HepG2 (cell line): ENCODE measurements around the gene TTLL10. TPM values are rescaled to one million over a fixed set of nuclear protein-coding genes. Genes with fewer than 3 reads are reported as not detected.

ENCODE experiments used
- ATAC-seq: fragments of 200-7000 bp; cut with Tn5 transposase; 3 replicates; pipeline ENCODE4 v1.9.1; 2020; ENCODE audit warnings: mild to moderate bottlenecking, moderate library complexity
- BruUV-seq: library from RNA; stranded (reverse); fragments of 400-500 nt; replicated peaks from 2 replicates; lab custom pipeline; 2021; lab: Mats Ljungman, UMichigan
- CTCF ChIA-PET: fragments of 300-600 bp; formaldehyde crosslinking; extraction: SDS; loops from one replicate; lab custom pipeline; 2021; ENCODE audit warnings: low total read pairs, inconsistent platforms, low intra/inter-chr PET ratio; lab: Yijun Ruan, JAX
- POLR2A ChIA-PET: fragments of 350-600 bp; sonication (Branson Sonifier 250); formaldehyde crosslinking; loops from one replicate; lab custom pipeline; 2020; ENCODE audit warnings: antibody characterized with exemption, inconsistent platforms; lab: Yijun Ruan, JAX
- DNase-seq: peaks from one replicate; pipeline ENCODE4 v3.0.0-alpha.2; 2015; ENCODE audit warnings: low spot score
- FAIRE-seq: peaks from 3 replicates; lab custom pipeline; 2011; peaks lifted over from hg19 to GRCh38; lab: Jason Lieb, UNC
- H2AFZ ChIP-seq: one replicate; pipeline ENCODE4 v1.6.1; 2011; ENCODE audit warnings: low read length, inconsistent platforms
- H3K27ac ChIP-seq: fragments of 300-600 bp; 3 replicates; pipeline ENCODE4 v1.8.0; 2011; ENCODE audit warnings: mixed run types, mild to moderate bottlenecking, mixed read lengths, low read length, inconsistent platforms; ENCODE audit not compliant: insufficient read depth; ENCODE audit errors: extremely low read length
- H3K27me3 ChIP-seq, 2 experiments: fragments of 200-600 bp in 1 of 2; 2 replicates in 1 of 2; 3 replicates in 1 of 2; pipeline versions ENCODE4 v1.6.0 to v1.8.0; 2011; ENCODE audit warnings: low read length in 2 of 2, mild to moderate bottlenecking in 2 of 2, moderate library complexity in 2 of 2, inconsistent platforms in 1 of 2; ENCODE audit not compliant: insufficient read depth in 2 of 2, control insufficient read depth in 1 of 2
- H3K36me3 ChIP-seq, 2 experiments: fragments of 200-600 bp in 1 of 2; replicated peaks in 1 of 2; 2 replicates in 1 of 2; 3 replicates in 1 of 2; pipeline versions ENCODE4 v1.5.1 to v1.8.0; 2011; ENCODE audit warnings: low read length in 2 of 2, inconsistent platforms in 1 of 2; ENCODE audit not compliant: insufficient read depth in 2 of 2, control insufficient read depth in 1 of 2
- H3K4me1 ChIP-seq: 2 replicates; pipeline ENCODE4 v1.5.1; 2012; ENCODE audit warnings: low read length, inconsistent platforms; ENCODE audit not compliant: insufficient read depth
- H3K4me2 ChIP-seq: 2 replicates; pipeline ENCODE4 v1.6.0; 2011; ENCODE audit warnings: low read depth, low read length, inconsistent platforms
- H3K4me3 ChIP-seq, 3 experiments: fragments of 200-600 bp in 1 of 3; sonication (generic), shearing (Covaris generic) in 1 of 3; replicated peaks in 1 of 3; 2 replicates each; pipeline ENCODE4 v1.5.1; 2011 to 2016; ENCODE audit warnings: low read length in 3 of 3, inconsistent platforms in 2 of 3, low read depth in 2 of 3, mild to moderate bottlenecking in 2 of 3, control low read depth in 1 of 3, mixed read lengths in 1 of 3; ENCODE audit not compliant: insufficient read depth in 1 of 3
- H3K79me2 ChIP-seq: one replicate; pipeline ENCODE4 v1.6.1; 2011; ENCODE audit warnings: low read length, inconsistent platforms; ENCODE audit not compliant: insufficient read depth
- H3K9ac ChIP-seq: 2 replicates; pipeline ENCODE4 v1.6.0; 2011; ENCODE audit warnings: mild to moderate bottlenecking, low read depth, low read length, inconsistent platforms; ENCODE audit not compliant: insufficient read depth
- H3K9me3 ChIP-seq: 2 replicates; pipeline ENCODE4 v1.5.1; 2012; ENCODE audit warnings: mild to moderate bottlenecking, low read length
- H4K20me1 ChIP-seq: 2 replicates; pipeline ENCODE4 v1.6.0; 2011; ENCODE audit warnings: inconsistent platforms, mild to moderate bottlenecking, low read length, moderate library complexity; ENCODE audit not compliant: insufficient read depth
- AGO2 ChIP-seq: fragments of 200-400 bp; formaldehyde crosslinking; optimal IDR thresholded peaks from 2 replicates; pipeline ENCODE3; 2017; ENCODE audit warnings: mild to moderate bottlenecking, low read depth, low read length, moderate library complexity
- ATF5 ChIP-seq: sonication (generic); formaldehyde crosslinking; IDR thresholded peaks from 2 replicates; pipeline ENCODE4 v1.4.0; 2020; ENCODE audit warnings: mild to moderate bottlenecking, low read depth, missing genetic modification reagents
- DR1 ChIP-seq: sonication (generic); formaldehyde crosslinking; IDR thresholded peaks from 2 replicates; pipeline ENCODE4 v1.8.0; 2021; ENCODE audit warnings: mild to moderate bottlenecking, missing genetic modification reagents, inconsistent platforms
- FOXO1 ChIP-seq: sonication (generic); formaldehyde crosslinking; IDR thresholded peaks from 2 replicates; pipeline ENCODE4 v1.4.0; 2020; ENCODE audit warnings: missing genetic modification reagents
- GPBP1L1 ChIP-seq: sonication (generic); formaldehyde crosslinking; IDR thresholded peaks from 2 replicates; pipeline ENCODE4 v1.5.0; 2020; ENCODE audit warnings: mild to moderate bottlenecking, missing genetic modification reagents
- IRF2 ChIP-seq: IDR thresholded peaks from 2 replicates; pipeline ENCODE4 v1.6.1; 2018; ENCODE audit warnings: missing genetic modification reagents, missing compliant biosample characterization
- MXD1 ChIP-seq: sonication (generic); formaldehyde crosslinking; IDR thresholded peaks from 2 replicates; pipeline ENCODE4 v1.4.0; 2020; ENCODE audit warnings: mild to moderate bottlenecking, missing genetic modification reagents
- TAF1 ChIP-seq: sonication (generic); formaldehyde crosslinking; IDR thresholded peaks from 2 replicates; pipeline ENCODE4 v1.4.0; 2020; ENCODE audit warnings: missing genetic modification reagents
- TBX2 ChIP-seq: sonication (generic); formaldehyde crosslinking; IDR thresholded peaks from 2 replicates; pipeline ENCODE4 v1.5.0; 2020; ENCODE audit warnings: missing genetic modification reagents, mild to moderate bottlenecking, borderline replicate concordance
- ZIK1 ChIP-seq: sonication (generic); formaldehyde crosslinking; IDR thresholded peaks from 2 replicates; pipeline ENCODE4 v1.5.0; 2020; ENCODE audit warnings: mild to moderate bottlenecking, low read depth, missing genetic modification reagents, borderline replicate concordance
- ZNF292 ChIP-seq: sonication (generic); formaldehyde crosslinking; IDR thresholded peaks from 2 replicates; pipeline ENCODE4 v1.8.1; 2022; ENCODE audit warnings: mild to moderate bottlenecking, low read depth, missing genetic modification reagents, borderline replicate concordance
- ZNF331 ChIP-seq: sonication (generic); formaldehyde crosslinking; IDR thresholded peaks from 2 replicates; pipeline ENCODE4 v1.4.0; 2020; ENCODE audit warnings: missing genetic modification reagents
- ZNF556 ChIP-seq: sonication (generic); formaldehyde crosslinking; IDR thresholded peaks from 2 replicates; pipeline ENCODE4 v1.4.0; 2020; ENCODE audit warnings: mild to moderate bottlenecking, missing genetic modification reagents, borderline replicate concordance
- ZNF557 ChIP-seq: sonication (generic); formaldehyde crosslinking; IDR thresholded peaks from 2 replicates; pipeline ENCODE4 v1.4.0; 2020; ENCODE audit warnings: missing genetic modification reagents
- ZNF660 ChIP-seq: sonication (generic); formaldehyde crosslinking; IDR thresholded peaks from 2 replicates; pipeline ENCODE4 v1.5.1; 2020; ENCODE audit warnings: mild to moderate bottlenecking, low read depth, missing genetic modification reagents, borderline replicate concordance
- ZNF800 ChIP-seq: sonication (generic); formaldehyde crosslinking; IDR thresholded peaks from 2 replicates; pipeline ENCODE4 v1.4.0; 2020; ENCODE audit warnings: missing genetic modification reagents
- WGBS: methylation state at CpG from one replicate; pipeline ENCODE4 v1.1.6; 2017; ENCODE audit warnings: low lambda C conversion rate; 5-methylcytosine and 5-hydroxymethylcytosine counted together
- in situ Hi-C: cut with HindIII; loops from 2 replicates; pipeline ENCODE4 v1.10.0; 2017; ENCODE audit warnings: low pct_unique_long_range_greater_than_20kb; ENCODE audit not compliant: extremely low pct_ligation_motif_present
- intact Hi-C: fragments of 100-400 bp; cut with micrococcal nuclease; formaldehyde crosslinking; loops from one replicate; pipeline ENCODE4 v1.10.0; 2022; ENCODE audit not compliant: unreplicated experiment
- polyA plus RNA-seq, 8 experiments: library from polyadenylated mRNA; depleted of rRNA in 3 of 8; stranded (reverse) in 7 of 8; unstranded in 1 of 8; fragments of >200 nt; fragmentation: Illumina TruSeq in 4 of 8; extraction: Trizol in 4 of 8; gene quantifications; 2 replicates each; pipeline versions ENCODE4 v1.2.1 to v1.2.3, GENCODE V29; 2011 to 2016; ENCODE audit warnings: low read depth in 4 of 8, missing spikeins in 1 of 8, mixed read lengths in 1 of 8; ENCODE audit not compliant: insufficient read depth in 1 of 8
- total RNA-seq, 5 experiments: library from RNA; depleted of rRNA; stranded (reverse); fragments of >200 nt; fragmentation: Illumina TruSeq; extraction: Trizol; gene quantifications; 2 replicates each; pipeline ENCODE4 v1.2.3, GENCODE V29; 2016; ENCODE audit warnings: low read depth in 1 of 5

Gene TTLL10
- total and polyA plus RNA-seq, 2 of the 13 experiments (the other 11 are each of a cell fraction or from before 2014, with no cell fraction given), result not detected

DNA sequence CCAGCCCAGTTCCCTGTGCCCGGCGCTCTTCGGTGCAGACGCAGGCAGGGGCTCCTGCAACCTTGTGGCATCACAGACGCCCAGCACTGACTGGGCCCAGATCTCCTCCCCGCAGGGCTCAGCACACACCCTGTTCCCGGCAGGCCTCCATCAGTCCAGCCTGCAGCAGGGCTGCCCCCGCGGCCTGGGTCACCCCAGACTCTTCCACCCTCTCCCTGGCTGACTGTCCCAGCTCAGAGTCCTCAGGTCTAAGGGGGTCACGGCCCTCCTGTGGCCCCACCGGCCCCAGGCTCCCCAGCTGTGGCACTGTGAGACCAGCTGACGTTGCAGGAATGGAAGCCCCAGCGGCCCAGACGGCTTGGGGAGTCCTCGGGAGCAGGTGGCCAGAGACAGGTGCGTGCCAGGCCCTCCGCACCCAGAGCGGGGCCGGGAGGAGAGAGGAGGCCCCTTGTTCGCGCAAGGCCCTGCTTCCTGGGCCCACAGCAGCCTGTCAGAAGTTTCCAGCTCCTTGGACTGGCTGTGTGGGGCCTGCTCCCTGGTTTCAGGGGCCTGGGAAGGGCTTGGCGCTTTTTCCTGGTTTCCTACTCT lies 62.6 kb downstream of the TTLL10 start (continued):
- 0 out of 2 replicates have a peak, but pooled peaks have one; percentile 12 for TF ChIP-seq ZNF556 (CRISPR knock-in tag)

GRCh38 chr1:1236945-1237873 lies 63.5 kb downstream of the TTLL10 start:
- no peak for DNase-seq
- peaks cover 4% of the 10 kb centered on the region for H3K79me2 ChIP-seq
- no peaks in the 10 kb centered on the region; a peak in 1 of 5 replicates for H3K27me3 ChIP-seq
- H4K20me1 ChIP-seq, result no peaks in the 10 kb centered on the region
- H3K4me2 ChIP-seq, result peak overlapping the region; percentile 87
- peaks cover 88% of the 10 kb centered on the region for H3K4me1 ChIP-seq
- H3K9ac ChIP-seq, result peak overlapping the region; percentile 61
- no peaks in the 10 kb centered on the region for H3K9me3 ChIP-seq
- in situ Hi-C loops, result no loop called here
- H3K4me3 ChIP-seq, result peak overlapping the region; percentile 39 to 80 (median 47)
- peak; percentile 5 for ATAC-seq
- ChIA-PET CTCF (no interaction called here), POLR2A (interaction anchor here (0.9 to 3.3 kb wide), 9 partner anchors 37 to 218 kb away, joined by 3 to 13 read pairs (median 6); partner anchors contain the start of genes AGRN and UBE2J2)
- no peak overlapping the region for H2AFZ ChIP-seq
- intact Hi-C loops, result loop anchor here (10.0 kb wide), 2 partner anchors 62 to 232 kb away; partner anchors contain the start of genes HES4 and TTLL10
- no peaks in the 10 kb centered on the region for H3K36me3 ChIP-seq
- no TSS peak for BruUV-seq
- no peak for FAIRE-seq
- WGBS, result 0% methylated on average over 8 of the region's 34 CpGs
- peak overlapping the region; percentile 31 for H3K27ac ChIP-seq
- TF ChIP-seq TBX2 (CRISPR knock-in tag), result no peak
- 0 out of 2 replicates have a peak, but pooled peaks have one; percentile 9 for TF ChIP-seq ZNF292 (CRISPR knock-in tag)
- TF ChIP-seq GPBP1L1, result no peak
- no peak for TF ChIP-seq DR1 (CRISPR knock-in tag)
- no peak for TF ChIP-seq ATF5 (CRISPR knock-in tag)
- TF ChIP-seq ZIK1, result 0 out of 2 replicates have a peak, but pooled peaks have one; percentile 0
- TF ChIP-seq ZNF800, result no peak
- TF ChIP-seq TAF1 (CRISPR knock-in tag), result 0 out of 2 replicates have a peak, but pooled peaks have one; percentile 17
- TF ChIP-seq ZNF557, result no peak
- peak; percentile 10; the same call in 1 of the 2 replicates for TF ChIP-seq IRF2
- peak; percentile 13; the same call in 1 of the 2 replicates for TF ChIP-seq MXD1 (CRISPR knock-in tag)
- peak; percentile 23; the same call in 1 of the 2 replicates for TF ChIP-seq ZNF331 (CRISPR knock-in tag)
- peak; percentile 41 for TF ChIP-seq AGO2
- TF ChIP-seq FOXO1 (CRISPR knock-in tag), result no peak
- no peak for TF ChIP-seq ZNF660 (CRISPR knock-in tag)
